ENCODE data around the gene CLCN3.

DNA sequence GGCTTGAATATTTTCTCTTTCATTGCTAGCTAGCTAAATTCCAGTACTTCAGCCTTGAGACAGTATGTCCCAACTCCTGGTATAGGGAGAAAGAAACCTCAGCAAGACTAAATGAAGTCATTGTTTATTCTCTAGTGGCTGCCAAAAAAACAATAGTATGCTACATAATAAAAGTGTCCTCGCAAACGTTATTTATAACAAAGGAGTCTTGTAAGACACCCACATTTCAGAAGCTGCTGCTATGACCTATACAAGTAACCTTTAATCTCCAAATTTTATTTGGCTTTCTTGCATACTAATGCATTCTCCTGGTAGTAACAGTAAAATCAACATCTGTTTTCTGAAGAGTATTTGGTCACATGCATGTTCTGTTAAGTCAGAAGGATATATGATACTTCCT lies 36.8 kb upstream of the CLCN3 start:
- TF ChIP-seq, protein P1, sequence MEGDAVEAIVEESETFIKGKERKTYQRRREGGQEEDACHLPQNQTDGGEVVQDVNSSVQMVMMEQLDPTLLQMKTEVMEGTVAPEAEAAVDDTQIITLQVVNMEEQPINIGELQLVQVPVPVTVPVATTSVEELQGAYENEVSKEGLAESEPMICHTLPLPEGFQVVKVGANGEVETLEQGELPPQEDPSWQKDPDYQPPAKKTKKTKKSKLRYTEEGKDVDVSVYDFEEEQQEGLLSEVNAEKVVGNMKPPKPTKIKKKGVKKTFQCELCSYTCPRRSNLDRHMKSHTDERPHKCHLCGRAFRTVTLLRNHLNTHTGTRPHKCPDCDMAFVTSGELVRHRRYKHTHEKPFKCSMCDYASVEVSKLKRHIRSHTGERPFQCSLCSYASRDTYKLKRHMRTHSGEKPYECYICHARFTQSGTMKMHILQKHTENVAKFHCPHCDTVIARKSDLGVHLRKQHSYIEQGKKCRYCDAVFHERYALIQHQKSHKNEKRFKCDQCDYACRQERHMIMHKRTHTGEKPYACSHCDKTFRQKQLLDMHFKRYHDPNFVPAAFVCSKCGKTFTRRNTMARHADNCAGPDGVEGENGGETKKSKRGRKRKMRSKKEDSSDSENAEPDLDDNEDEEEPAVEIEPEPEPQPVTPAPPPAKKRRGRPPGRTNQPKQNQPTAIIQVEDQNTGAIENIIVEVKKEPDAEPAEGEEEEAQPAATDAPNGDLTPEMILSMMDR (IDR thresholded peaks at IDR 0.05), result no peak
- TF ChIP-seq POLR2A (IDR thresholded peaks at IDR 0.05) (no peak), POLR2AphosphoS5 (IDR thresholded peaks at IDR 0.05; ENCODE audit: insufficient read depth in 1 of 2, low read depth in 1 of 2) (no peak)

All from vagina (tissue), 2 donors.